Measurements from ENCODE around the gene SF3B1. TPM values are rescaled to one million over a fixed set of nuclear protein-coding genes. Genes with fewer than 3 reads are reported as not detected.

Gene SF3B1
- total and polyA plus RNA-seq, 10 of the 15 experiments (the other 5 are each of a cell fraction or from before 2014, with no cell fraction given), result 163 to 565 (median 239) TPM

- TF ChIP-seq SKIL (IDR thresholded peaks at IDR 0.05; ENCODE audit: low read depth, poor library complexity, severe bottlenecking), result peak; percentile 41
- peak; percentile 44; the same call in 1 of the 2 replicates for TF ChIP-seq TCF3 (IDR thresholded peaks at IDR 0.05; ENCODE audit: borderline replicate concordance, insufficient read depth, low read depth, low read length)
- peak; percentile 22 for TF ChIP-seq E4F1 (IDR thresholded peaks at IDR 0.05; ENCODE audit: borderline replicate concordance, partially characterized antibody)
- peak; percentile 40 for TF ChIP-seq MEF2B (IDR thresholded peaks at IDR 0.05; ENCODE audit: partially characterized antibody, poor library complexity, severe bottlenecking)
- 0 out of 2 replicates have a peak, but pooled peaks have one; percentile 9 for TF ChIP-seq ZNF384 (IDR thresholded peaks at IDR 0.05; ENCODE audit: borderline replicate concordance, low read depth, low read length)
- TF ChIP-seq FOS (IDR thresholded peaks at IDR 0.05; ENCODE audit: borderline replicate concordance, extremely low read depth, insufficient read length), result no peak
- TF ChIP-seq TARDBP (IDR thresholded peaks at IDR 0.05; ENCODE audit: borderline replicate concordance), result no peak
- peak; percentile 97 for TF ChIP-seq YY1 (IDR thresholded peaks at IDR 0.05; ENCODE audit: low read depth, low read length)
- peak; percentile 23 for TF ChIP-seq SMAD1 (IDR thresholded peaks at IDR 0.05; ENCODE audit: low read depth, partially characterized antibody)
- no peak for TF ChIP-seq IRF3 (IDR thresholded peaks at IDR 0.05)
- TF ChIP-seq EED (IDR thresholded peaks at IDR 0.05; ENCODE audit: low read depth), result 0 out of 2 replicates have a peak, but pooled peaks have one; percentile 29
- TF ChIP-seq ESRRA (IDR thresholded peaks at IDR 0.05; ENCODE audit: low read length), result no peak
- TF ChIP-seq USF1 (IDR thresholded peaks at IDR 0.05; ENCODE audit: borderline replicate concordance, extremely low read length, insufficient read depth, low read depth, low read length), result peak; percentile 94
- 0 out of 2 replicates have a peak, but pooled peaks have one; percentile 41 for TF ChIP-seq PAX5 (IDR thresholded peaks at IDR 0.05; ENCODE audit: borderline replicate concordance, low read depth, low read length)
- TF ChIP-seq ZNF24 (IDR thresholded peaks at IDR 0.05), result no peak
- TF ChIP-seq E2F8 (IDR thresholded peaks at IDR 0.05; ENCODE audit: low read depth, partially characterized antibody), result peak; percentile 70
Measured at GRCh38 chr2:197434541-197435513, at the start of gene SF3B1 (continued).

Measured in GM12878 (cell line).